ENCODE results near the gene MAVS.

GRCh38 chr20:3889489-3890397 lies 43.1 kb downstream of the MAVS start:
- no peak for TF ChIP-seq CTCF (IDR thresholded peaks at IDR 0.05)
- TF ChIP-seq POLR2A (IDR thresholded peaks at IDR 0.05): no peak

All from esophagus squamous epithelium (tissue), 4 donors.